MM.1S (cell line): ENCODE measurements around the gene SQSTM1.

ENCODE experiments used
- CTCF ChIP-seq: fragments of 300-600 bp; sonication (generic); IDR thresholded peaks from 2 replicates; pipeline ENCODE4 v1.5.1; 2016; ENCODE audit warnings: antibody characterized with exemption, low read length, mixed read lengths
- EZH2 ChIP-seq: fragments of 300-600 bp; sonication (generic); optimal IDR thresholded peaks from 2 replicates; pipeline ENCODE3; 2017; ENCODE audit warnings: low read depth, mild to moderate bottlenecking, antibody characterized with exemption, low read length, mixed read lengths
- EZH2phosphoT487 ChIP-seq: fragments of 300-600 bp; sonication (generic); IDR thresholded peaks from 2 replicates; pipeline ENCODE4 v1.6.1; 2018; ENCODE audit warnings: antibody characterized with exemption, low read length

GRCh38 chr5:179868541-179868940 lies 47.8 kb downstream of the SQSTM1 start:
- TF ChIP-seq EZH2 (no peak), CTCF (no peak), EZH2phosphoT487 (no peak)
